ENCODE results near the gene NAP1L5.

NAP1L5 gene

GRCh38 chr4:88722276-88722780 is 24.7 kb upstream of the NAP1L5 start:
- DNase-seq: no peak

GRCh38 chr4:88720451-88721428 is 23.1 kb upstream of the NAP1L5 start:
- no peak for DNase-seq

GRCh38 chr4:88719381-88719780 is 21.8 kb upstream of the NAP1L5 start:
- DNase-seq: no peak

- DNase-seq: no peak
Observed at GRCh38 chr4:88718098-88718497, 20.5 kb upstream of the NAP1L5 start.

GRCh38 chr4:88713782-88714181 is 16.2 kb upstream of the NAP1L5 start:
- DNase-seq: no peak

- no peak for DNase-seq
Observed at GRCh38 chr4:88709989-88710388, 12.4 kb upstream of the NAP1L5 start.

GRCh38 chr4:88706574-88706973 is 8.9 kb upstream of the NAP1L5 start:
- no peak for DNase-seq

- no peak for DNase-seq
Observed at GRCh38 chr4:88705805-88706492, 8.3 kb upstream of the NAP1L5 start.

- no peak for DNase-seq
Observed at GRCh38 chr4:88705223-88705622, 7.6 kb upstream of the NAP1L5 start.

GRCh38 chr4:88702782-88703181 is 5.2 kb upstream of the NAP1L5 start:
- DNase-seq: no peak

- DNase-seq: no peak
Observed at GRCh38 chr4:88698519-88698918, 890 bp upstream of the NAP1L5 start.

- peak; percentile 0 for DNase-seq
Observed at GRCh38 chr4:88697141-88697540, 488 bp downstream of the NAP1L5 start.

GRCh38 chr4:88696630-88697029 is 999 bp downstream of the NAP1L5 start:
- DNase-seq: no peak

GRCh38 chr4:88693792-88694191 is 3.8 kb downstream of the NAP1L5 start:
- no peak for DNase-seq

GRCh38 chr4:88690355-88690754 is 7.3 kb downstream of the NAP1L5 start:
- DNase-seq: no peak

- DNase-seq: no peak
Observed at GRCh38 chr4:88681209-88681608, 16.4 kb downstream of the NAP1L5 start.

GRCh38 chr4:88675543-88675942 is 22.1 kb downstream of the NAP1L5 start:
- DNase-seq: no peak

GRCh38 chr4:88674979-88675378 is 22.6 kb downstream of the NAP1L5 start:
- DNase-seq: no peak

- DNase-seq: no peak
Observed at GRCh38 chr4:88674565-88674964, 23.1 kb downstream of the NAP1L5 start.

GRCh38 chr4:88673886-88674285 is 23.7 kb downstream of the NAP1L5 start:
- no peak for DNase-seq

- DNase-seq: no peak
Observed at GRCh38 chr4:88672987-88673386, 24.6 kb downstream of the NAP1L5 start.

- no peak for DNase-seq
Observed at GRCh38 chr4:88661739-88662138, 35.9 kb downstream of the NAP1L5 start.

- DNase-seq: no peak
Observed at GRCh38 chr4:88660446-88661294, 37.0 kb downstream of the NAP1L5 start.
